Hypothalamus (tissue), 51 donors: ENCODE results near the gene NLRP10.
"Not testable (repeated sequence)": the region's sequence is repeated elsewhere in the genome, so short reads cannot be mapped to it uniquely, and the experiment has no call there.

Experiments used
- DNase-seq, 51 donors: peaks; one replicate each; lab custom pipeline; 2025; lab: John Stamatoyannopoulos, UW

The NLRP10 gene

DNA sequence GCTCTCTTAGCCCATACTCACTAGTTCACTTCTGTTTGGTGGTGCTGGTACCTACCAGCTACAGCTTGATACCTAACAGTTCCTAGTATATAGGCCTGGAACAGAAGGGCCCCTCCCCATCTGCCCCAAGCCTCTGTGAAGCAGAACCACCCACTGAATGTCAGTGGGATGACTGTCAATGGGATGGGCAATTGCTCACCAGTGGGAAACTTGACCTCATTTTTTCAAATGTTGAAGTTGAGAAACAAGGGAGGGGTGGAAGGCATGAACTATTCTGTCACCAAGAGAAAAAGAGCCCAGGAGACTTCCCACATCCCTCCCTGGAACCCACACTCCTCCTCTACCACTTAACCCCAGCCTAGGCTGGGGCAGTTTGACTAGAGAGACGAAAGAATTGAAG is at the start of gene NLRP10:
NLRP10 (minus strand) TSS at position 62 of the 400 bp plus-strand sequence. CDS start 1,952 bp downstream, outside the sequence.
- DNase-seq, result no peak

DNA sequence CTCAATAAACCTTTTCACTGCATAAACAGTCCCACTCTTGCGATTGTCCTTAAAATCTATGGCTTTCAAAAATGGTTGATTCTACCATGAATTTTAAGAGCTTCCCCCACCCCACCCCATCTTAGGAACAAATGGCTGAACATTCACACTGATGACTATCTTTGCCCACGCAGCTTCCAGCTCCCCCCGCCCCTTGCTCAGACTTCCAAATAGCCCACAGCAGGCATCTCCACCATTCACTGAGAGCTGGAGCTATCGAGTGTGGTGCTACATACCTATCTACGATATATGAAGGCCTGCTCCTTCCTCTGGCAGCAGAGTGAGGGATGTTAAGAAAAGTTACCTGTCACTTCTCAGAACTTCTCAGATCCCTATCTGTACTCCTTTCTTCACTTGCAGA is 48.6 kb upstream of the NLRP10 start:
- no peak for DNase-seq

DNA sequence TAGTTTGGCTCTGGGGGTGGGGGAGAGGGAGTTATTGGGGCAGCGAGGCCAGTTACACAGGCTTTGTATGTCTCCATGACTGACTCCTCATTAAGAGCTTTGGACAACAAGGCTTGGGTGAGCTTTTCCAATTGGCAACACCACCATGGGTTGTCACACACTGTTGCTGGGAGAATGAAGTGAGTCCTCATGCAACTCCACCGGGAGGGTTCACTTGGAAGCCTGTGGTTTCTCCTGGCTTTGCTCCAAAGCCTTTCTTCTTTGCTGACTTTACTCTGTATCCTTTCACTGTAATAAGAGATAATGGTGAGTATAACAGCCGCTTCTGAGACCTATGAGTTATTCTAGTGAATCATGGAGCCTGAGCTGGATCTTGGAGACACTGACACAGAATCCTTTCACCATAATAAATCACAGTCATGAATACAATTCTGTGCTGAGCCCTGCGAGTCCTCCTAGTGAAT is 46.8 kb upstream of the NLRP10 start:
- DNase-seq, result peak in 13 of 51 donors; percentile 9 to 53 (median 30)

DNA sequence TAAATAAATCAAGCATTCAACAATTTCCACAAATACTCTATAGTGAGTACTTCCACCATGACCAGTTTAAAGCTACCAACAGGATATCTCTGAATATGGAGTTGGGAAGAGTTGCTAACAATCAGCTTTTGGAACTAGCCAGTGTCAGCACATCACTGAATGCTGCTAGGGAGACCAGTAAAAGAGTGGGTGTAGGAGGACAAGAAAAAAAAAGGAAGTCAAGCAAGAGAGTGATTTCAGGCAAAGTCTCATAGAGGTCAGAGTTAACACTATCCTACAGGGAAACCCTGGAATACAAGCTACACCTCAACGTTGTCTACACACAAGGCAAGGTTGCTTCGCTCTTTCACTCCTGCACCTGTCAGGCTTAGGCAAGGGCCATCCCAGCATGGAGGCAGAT is 46.1 kb upstream of the NLRP10 start:
- no peak for DNase-seq

- no peak for DNase-seq
Observed at GRCh38 chr11:8009856-8010255, 44.6 kb upstream of the NLRP10 start.

DNA sequence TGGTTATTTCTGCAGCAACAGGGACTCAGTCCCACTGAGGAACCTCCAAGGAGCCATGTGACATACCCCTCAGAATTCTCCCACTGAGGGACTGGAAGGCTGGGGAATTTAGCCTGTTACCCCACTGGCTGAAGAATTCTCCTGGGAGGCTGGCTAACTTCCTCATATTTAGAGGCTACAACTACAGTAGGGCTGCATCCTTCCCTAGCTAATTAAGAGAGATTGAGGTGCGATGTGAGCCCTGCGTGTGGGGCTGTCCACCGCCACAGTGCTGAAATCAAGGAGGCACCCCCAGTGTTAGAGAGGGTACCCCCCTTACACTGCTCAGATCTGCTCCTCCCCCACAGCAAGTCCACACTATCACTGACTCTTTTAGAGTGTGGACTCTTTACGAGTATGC is 43.0 kb upstream of the NLRP10 start:
- DNase-seq, result no peak

GRCh38 chr11:8006349-8006977 is 41.2 kb upstream of the NLRP10 start:
- DNase-seq, result peak in 31 of 51 donors; percentile 3 to 73 (median 39)

DNA sequence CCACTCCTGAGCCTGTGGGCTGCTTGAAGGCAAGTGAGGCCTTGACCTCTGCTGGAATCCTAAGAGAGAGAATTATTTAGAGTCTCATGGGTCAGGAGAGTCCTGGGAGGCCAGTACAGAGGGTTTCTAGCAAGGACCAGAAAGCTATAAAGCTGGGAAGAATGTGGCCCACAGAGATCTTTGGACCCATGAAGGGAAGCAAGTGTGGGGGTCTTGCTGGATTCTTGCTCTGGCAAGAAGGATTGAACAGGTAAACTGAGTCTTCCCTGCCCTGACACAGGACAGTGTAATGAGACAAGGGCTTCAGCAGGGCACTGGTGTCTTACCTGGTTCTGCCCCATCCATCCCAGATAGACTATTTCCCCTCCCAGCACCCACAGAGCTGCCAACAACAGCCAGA is 40.3 kb upstream of the NLRP10 start:
- no peak for DNase-seq

GRCh38 chr11:8004008-8004407 is 38.8 kb upstream of the NLRP10 start:
- DNase-seq, result no peak

- no peak for DNase-seq
Observed at GRCh38 chr11:8003187-8003586, 37.9 kb upstream of the NLRP10 start.

- DNase-seq, result no peak
Observed at GRCh38 chr11:8002676-8003075, 37.4 kb upstream of the NLRP10 start.

DNA sequence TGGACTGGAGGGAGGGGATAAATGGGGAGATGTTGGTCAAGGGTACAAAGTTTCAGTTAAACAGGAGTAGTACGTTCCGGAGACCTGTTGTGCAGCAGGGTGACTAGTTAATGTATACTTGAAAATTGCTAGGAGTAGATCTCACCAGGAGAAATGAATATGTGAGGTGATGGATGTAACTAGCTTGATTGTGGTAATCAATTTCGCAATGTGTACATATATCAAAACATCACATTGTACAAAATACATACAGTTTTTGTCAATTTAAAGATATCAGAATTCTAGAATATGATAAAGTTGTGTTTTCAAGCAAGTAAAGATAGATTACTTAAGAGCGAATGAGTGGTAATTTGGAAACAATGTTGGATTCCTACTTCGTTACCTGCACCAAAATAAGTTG is 35.1 kb upstream of the NLRP10 start:
- DNase-seq, result no peak

DNA sequence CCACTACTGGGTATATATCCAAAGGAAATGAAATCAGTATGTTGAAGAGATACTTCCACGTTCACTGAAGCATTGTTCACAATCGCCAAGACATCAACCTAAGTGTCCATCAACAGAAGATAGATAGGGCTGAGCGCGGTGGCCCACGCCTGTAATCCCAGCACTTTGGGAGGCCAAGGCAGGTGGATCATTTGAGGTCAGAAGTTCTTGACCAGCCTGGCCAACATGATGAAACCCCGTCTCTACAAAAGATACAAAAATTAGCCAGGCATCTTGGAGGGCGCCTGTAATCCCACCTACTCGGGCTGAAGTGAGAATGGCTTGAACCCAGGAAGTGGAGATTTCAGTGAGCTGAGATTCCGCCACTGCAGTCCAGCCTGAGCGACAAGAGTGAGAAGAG is 34.5 kb upstream of the NLRP10 start:
- no peak for DNase-seq

DNA sequence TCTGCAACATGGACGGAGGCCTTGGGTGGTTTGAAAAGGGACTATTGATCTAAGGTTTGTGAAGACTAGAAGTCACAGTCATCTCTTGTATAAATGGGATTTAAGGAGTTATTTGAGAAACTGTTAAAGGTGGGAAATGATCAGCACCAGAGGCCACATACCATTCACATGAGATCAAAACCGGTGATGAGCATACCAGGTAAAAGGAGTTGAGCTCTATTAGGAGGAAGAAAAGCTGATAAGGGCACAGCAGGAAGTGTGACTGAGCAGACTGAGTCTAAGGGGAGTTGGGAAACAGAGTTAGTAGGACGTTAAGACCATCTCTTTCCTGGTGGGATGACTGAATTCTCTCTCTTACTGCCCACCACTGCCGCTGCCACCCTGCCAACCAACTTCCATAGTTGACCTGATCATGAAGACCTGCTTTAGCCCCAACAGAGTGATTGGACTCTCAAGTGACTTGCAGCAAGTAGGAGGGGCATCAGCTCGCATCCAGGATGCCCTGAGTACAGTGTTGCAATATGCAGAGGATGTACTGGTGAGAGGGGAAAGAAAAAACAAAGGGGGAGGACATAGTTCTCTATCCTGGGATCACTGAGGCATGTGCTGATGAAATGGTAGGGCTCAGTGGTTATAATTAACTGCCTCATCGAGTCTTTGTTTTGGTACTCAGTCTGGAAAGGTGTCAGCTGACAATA is 29.5 kb upstream of the NLRP10 start:
- DNase-seq, result no peak

GRCh38 chr11:7987560-7987883 is 22.3 kb upstream of the NLRP10 start:
- DNase-seq, result not testable (repeated sequence)

DNA sequence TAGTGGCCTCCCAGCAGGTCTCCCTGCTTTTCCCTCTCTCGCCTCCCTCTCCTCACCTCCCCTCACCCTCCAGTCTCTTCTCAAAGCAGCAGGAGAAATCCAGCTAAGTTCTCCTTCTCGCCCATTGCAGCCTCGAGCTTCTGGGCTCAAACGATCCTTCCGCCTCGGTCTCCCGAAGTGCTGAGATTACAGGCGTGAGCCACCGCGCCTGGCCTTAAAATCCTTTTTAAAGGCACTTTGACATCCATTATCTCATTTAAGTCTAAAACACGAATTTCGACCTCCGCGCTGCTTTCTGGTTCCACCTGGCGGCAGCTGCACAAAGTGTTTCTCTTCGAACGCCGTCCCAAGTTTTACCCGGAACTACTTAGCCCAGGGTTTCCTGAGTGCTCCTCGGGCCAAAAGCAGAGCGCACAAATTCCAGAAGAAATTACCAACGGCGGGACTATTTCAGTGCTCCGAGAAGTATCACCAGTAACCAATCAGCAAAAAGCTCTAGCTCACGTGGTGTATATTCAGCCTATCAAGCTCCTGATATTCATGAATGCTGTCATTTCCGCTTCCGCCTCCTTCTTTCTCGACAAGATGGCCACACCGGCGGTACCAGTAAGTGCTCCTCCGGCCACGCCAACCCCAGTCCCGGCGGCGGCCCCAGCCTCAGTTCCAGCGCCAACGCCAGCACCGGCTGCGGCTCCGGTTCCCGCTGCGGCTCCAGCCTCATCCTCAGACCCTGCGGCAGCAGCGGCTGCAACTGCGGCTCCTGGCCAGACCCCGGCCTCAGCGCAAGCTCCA is 21.7 kb upstream of the NLRP10 start, which contains the start of gene EIF3F:
EIF3F (plus strand) TSS at position 570 of the 792 bp plus-strand sequence; CDS start at position 586, 16 bp downstream.
- DNase-seq, result peak; percentile 41 to 98 (median 87)

- DNase-seq, result no peak
Observed at GRCh38 chr11:7983832-7984590, 18.8 kb upstream of the NLRP10 start.

- DNase-seq, result no peak
Observed at GRCh38 chr11:7982582-7983119, 17.4 kb upstream of the NLRP10 start.

DNA sequence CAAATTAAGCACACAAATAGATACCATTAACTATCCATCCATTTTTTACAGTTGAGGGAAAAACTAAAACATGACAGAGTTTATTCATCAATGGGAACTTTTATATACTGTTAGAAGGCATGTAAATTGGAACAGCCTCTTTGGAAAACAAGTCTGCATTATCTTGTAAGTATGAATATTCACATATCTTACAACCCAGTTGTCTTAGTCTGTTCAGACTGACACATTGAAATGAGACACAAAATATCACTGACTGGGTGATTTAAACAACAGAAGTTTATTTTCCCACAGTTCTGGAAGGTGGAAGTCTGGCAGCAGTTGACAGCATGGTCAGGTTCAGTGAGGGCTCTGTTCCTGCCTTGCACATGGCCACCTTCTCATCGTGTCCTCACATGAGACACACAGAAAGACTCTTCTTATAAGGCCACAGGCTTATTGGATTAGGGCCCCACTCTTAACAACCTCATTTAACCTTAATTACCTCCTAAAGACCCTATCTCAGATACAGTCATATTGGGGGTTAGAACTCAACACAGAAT is 16.4 kb upstream of the NLRP10 start:
- no peak for DNase-seq

- no peak for DNase-seq
Observed at GRCh38 chr11:7977232-7977917, 12.1 kb upstream of the NLRP10 start.
